ENCODE results near the gene OR13C8. TPM values are rescaled to one million over a fixed set of nuclear protein-coding genes. Genes with fewer than 3 reads are reported as not detected.

Gene OR13C8
- total RNA-seq (2022; extraction: Qiagen RNA extraction; ENCODE audit: low read depth), result not detected in 5 replicates

GRCh38 chr9:104568868-104569267 is at the start of gene OR13C8:
Gene OR13C8, plus strand, starts transcription at chr9:104569168. Its CDS starts 0 bp downstream, at chr9:104569168.

GRCh38 chr9:104527109-104527508 is 41.9 kb upstream of the OR13C8 start, which contains the start of gene OR13C4:
Gene OR13C4, minus strand, starts transcription at chr9:104527209. Its CDS starts 0 bp downstream, at chr9:104527209.

GRCh38 chr9:104536756-104537155 is 32.2 kb upstream of the OR13C8 start, which contains the start of gene OR13C3:
Gene OR13C3, minus strand, starts transcription at chr9:104536856. Its CDS starts 133 bp downstream, at chr9:104536723.

GRCh38 chr9:104599313-104599712 is 30.3 kb downstream of the OR13C8 start, which contains the start of gene OR13C5:
Gene OR13C5, minus strand, starts transcription at chr9:104599413. Its CDS starts 0 bp downstream, at chr9:104599413.

GRCh38 chr9:104605527-104605926 is 36.6 kb downstream of the OR13C8 start, which contains the start of gene OR13C2:
Gene OR13C2, minus strand, starts transcription at chr9:104605627. Its CDS starts 0 bp downstream, at chr9:104605627.

GRCh38 chr9:104618104-104618503 is 49.1 kb downstream of the OR13C8 start, which contains the start of gene OR13C9:
Gene OR13C9, minus strand, starts transcription at chr9:104618204. Its CDS starts 0 bp downstream, at chr9:104618204.

Other genes starting within 250 kb of the OR13C8 start
- not detected in 5 replicates for gene OR13F1, start 64.9 kb upstream of the OR13C8 start, total RNA-seq (2022; extraction: Qiagen RNA extraction; ENCODE audit: low read depth)
- not detected in 5 replicates for gene OR13C4, start 42.0 kb upstream of the OR13C8 start, total RNA-seq (2022; extraction: Qiagen RNA extraction; ENCODE audit: low read depth)
- gene OR13C3, start 32.3 kb upstream of the OR13C8 start, total RNA-seq (2022; extraction: Qiagen RNA extraction; ENCODE audit: low read depth), result not detected in 5 replicates
- gene OR13C5, start 30.2 kb downstream of the OR13C8 start, total RNA-seq (2022; extraction: Qiagen RNA extraction; ENCODE audit: low read depth), result not detected in 5 replicates
- not detected in 5 replicates for gene OR13C2, start 36.5 kb downstream of the OR13C8 start, total RNA-seq (2022; extraction: Qiagen RNA extraction; ENCODE audit: low read depth)
- not detected in 5 replicates for gene OR13C9, start 49.0 kb downstream of the OR13C8 start, total RNA-seq (2022; extraction: Qiagen RNA extraction; ENCODE audit: low read depth)
- not detected in 5 replicates for gene OR13D1, start 125.3 kb downstream of the OR13C8 start, total RNA-seq (2022; extraction: Qiagen RNA extraction; ENCODE audit: low read depth)
- 10.2 to 15.7 TPM (median 13.9 TPM) in 5 replicates for gene NIPSNAP3A, start 178.5 kb downstream of the OR13C8 start, total RNA-seq (2022; extraction: Qiagen RNA extraction; ENCODE audit: low read depth)
- gene NIPSNAP3B, start 195.0 kb downstream of the OR13C8 start, total RNA-seq (2022; extraction: Qiagen RNA extraction; ENCODE audit: low read depth), result 0.48 to 0.73 TPM (median 0.59 TPM) in 5 replicates

Data from A549 treated with GW870086 at 1 μM for 4 hours (cell line).